ENCODE measurements around the gene AIG1.

DNA sequence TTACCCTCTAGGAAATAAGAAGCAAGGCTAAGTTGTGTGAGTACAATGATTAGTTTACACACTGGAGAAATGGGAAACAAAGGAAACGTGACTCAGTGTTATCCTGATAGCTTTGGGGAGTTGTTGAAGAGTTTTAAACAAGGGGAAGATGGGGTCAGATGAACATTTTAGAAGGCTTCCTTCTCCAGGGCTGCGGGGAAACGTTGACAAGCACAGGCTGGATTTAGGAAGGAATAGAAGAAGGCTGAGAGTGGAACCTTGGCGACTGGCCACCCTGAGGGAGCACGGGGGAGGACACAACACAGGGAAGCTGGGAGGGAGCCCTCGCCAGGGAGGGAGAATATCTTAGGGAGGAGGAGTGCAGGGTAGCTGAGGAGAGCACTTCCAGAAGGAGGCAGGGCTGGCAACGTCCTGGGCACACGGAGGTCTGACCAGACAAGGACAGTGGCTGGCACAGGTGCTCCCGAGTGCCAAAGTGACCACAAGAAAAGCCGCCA is 134.7 kb downstream of the AIG1 start:
- TF ChIP-seq EZH2phosphoT487 (IDR thresholded peaks at IDR 0.05; ENCODE audit: insufficient read depth, low read depth) (no peak), EZH2 (IDR thresholded peaks at IDR 0.05; ENCODE audit: insufficient read depth, poor library complexity, severe bottlenecking) (no peak)

Data from GM23248 (cell line).